ENCODE results near the gene PPP4C.
"Not testable (repeated sequence)": the region's sequence is repeated elsewhere in the genome, so short reads cannot be mapped to it uniquely, and the experiment has no call there.

The PPP4C gene

DNA sequence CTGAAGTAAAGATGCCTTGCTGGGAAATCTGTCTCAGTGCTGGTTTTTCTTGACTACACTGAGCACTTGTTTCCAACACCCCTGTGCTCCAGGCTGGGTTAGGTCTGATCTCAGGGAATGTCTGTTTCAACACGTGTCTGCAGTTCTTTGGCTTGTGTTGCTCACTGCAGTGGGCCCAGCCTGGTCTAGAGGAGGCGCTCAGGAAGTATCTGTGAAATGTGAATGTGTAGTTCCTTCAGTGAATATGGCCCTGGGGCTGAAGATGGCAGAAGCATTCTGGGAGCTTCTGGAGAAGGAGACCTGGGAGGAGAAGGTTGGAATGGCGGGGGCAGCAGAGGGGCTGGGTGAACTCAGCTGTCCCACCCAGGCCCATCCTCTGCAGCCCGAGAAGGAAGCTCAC, 28.3 kb downstream of the PPP4C start:
- DNase-seq: no peak

DNA sequence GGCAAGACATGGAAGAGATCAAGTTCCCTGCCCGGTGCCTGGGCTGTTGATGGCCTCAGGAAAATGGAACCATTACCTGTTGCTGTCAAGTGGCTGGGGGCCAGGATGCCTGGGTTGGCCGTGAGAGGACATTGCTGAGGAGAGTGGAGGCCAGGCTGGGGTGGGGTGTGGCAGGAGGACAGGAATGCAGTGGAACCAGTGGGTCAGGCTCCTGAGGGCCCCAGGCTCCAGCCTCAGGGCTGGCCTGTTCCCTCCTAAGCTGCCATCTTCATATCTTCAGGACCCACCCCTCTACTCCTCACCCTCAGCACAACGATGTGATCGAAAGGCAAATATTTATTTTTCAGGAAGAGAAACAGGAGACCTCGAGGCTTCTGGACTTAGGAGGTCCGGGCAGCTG, 28.7 kb downstream of the PPP4C start:
- no peak for DNase-seq

DNA sequence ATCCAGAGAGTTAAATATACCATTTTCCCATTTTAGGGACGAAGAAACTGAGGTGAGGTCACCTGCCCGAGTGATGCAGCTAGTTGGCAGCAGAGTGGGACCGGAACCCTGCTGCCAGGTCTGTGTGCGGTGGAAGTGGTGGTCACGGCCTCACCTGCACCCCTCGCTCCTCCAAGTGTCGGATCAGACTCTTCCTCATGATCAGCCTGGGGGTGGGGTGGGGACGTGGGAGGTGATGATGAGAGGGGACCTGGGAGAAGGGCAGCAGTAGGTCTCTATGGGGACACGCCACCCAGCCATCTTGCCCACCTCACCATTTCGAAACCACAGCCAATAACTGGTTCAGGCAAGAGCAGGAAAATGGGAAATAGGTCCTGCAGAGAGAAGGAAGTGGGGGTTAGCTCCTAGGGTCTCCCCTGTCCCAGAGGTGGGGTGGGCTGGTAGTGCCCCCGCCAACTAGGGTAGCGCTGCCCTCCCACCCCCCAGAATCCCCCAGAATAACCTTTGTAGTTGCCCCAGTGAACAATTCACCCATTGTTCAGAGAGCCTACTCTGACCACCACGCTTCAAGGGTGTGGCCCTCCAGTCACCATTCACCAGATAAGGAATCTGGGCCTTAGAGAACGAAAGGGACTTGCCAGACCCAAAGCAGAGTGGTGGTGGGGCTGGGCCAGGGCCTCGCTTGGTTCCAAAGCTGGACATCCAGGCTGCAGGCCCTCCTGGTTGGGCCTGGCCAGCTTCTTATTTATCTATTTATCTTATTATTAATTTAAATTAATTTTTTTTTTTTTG, 32.5 kb downstream of the PPP4C start:
- no peak for DNase-seq

DNA sequence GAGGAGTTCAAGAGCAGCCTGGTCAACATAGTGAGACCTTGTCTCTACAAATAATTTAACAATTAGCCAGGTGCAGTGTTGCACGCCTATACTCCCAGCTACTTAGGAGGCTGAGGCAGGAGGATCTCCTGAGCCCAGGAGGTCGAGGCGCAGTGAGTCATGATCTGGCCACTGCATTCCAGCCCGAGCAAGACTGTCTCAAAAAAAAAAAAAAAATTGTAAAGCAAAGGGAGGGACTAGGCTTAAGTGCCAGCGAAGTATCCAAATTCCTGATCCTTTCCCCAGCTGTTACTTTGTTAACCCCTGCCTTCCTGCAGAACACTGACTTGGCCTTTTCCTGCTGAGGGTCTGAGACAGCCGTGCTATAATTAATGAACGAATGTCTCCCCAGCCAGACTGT, 34.9 kb downstream of the PPP4C start:
- DNase-seq: no peak

DNA sequence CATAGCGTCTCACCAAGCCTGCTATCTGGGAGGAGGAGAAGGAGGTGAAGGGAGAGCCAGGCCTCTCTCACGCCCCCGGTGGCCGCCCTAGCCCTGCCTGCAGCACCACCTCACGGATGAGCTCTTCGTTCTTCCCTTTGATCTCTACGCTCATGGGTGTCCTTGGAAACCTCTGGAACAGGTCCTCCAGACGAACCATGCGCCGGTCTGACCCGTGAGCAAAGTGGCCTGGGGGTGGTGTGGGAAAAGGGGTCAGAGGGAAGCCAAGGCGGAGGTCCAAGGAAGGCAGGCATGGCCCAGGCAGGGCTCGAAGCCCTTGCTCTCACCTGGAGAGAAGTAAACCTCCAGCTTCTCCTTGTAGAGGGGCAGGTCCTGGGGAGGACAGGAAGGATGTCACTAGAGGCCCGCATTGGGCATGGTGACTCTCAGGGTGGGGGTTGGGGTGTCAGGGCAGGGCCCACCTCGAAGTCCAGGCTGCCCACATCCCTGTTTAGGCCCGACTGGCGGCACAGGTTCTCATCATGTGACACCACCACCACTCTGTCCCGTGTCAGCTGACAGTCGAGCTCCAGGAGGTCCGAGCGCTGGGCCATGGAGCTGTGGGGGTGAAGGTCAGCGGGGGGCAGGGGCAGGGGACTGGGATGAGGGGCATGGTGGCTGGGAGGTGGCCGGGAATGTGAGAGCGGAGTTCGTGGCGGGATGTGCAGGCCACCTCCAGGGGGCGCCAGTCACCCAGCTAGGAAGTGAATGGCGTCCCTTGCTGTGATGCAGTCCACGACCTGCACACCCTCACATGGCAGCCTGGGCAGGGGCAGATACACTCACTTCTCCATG, 36.6 kb downstream of the PPP4C start:
- peak; percentile 27 to 66 for DNase-seq

DNA sequence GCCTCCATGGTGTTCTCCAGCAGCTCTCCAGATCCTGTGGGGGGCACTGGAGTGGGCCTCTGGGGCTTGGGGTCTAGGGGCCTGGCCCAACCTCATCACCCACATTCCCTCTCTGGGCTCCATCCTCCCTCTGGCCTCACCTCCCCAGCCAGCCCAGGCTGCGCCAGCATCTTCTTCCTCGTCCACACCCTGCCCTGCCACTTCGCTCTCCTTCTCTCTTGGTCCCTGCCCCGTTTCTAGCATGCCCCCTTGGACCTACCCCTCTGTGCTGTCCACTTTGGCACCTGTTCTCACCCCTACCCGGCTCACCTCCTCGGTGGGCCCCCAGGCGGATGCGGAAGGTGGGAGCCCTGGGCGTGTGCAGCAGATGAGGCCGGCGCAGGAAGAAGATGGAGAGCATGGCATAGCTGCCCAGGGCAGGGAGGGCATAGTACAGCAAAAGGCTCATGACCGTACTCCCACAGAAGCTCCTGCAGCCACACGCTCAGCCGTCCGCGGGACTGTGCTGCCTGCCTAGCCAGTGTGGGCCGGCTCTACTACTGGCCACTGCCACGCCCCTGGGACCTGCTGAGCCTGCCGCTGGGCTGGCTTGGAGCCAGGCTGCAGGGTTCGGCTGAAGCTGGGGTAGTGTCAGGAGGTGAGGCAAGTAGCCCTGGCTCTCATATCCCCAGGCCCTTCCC, 37.4 kb downstream of the PPP4C start, which contains the start of gene GDPD3:
GDPD3 (minus strand) TSS at position 507 of the 680 bp plus-strand sequence; CDS start at position 448, 59 bp downstream.
- DNase-seq: no peak

DNA sequence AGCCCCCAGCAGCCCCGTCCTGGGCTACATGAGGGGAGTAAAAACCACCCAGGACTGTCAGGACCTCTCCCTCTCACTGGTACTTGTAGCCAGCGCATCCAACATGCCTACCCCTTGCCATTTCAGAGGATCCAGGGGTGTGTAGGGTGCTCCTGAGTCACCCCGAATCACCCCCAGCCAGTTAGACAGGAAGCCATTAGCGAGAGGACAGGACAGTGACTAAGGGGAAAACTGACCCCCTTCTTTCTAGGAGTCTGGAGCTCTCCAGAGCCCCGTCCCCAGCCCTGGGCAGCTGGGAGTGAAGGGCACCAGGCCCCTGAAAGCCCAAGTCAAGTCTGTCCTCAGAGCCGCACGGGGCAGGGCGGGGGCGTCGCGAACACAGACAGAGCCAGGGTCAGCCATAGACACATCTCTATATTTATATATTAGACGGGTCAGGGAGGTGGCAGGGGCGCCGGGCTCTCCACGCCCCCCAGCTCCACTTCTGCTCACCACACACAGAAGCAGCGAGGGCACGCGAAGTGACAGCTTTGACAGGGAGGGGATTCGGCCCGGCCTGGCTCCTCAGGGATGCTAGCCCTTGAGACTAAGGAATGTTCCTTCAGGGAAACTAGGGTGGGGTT, 38.0 kb downstream of the PPP4C start:
- no peak for DNase-seq

DNA sequence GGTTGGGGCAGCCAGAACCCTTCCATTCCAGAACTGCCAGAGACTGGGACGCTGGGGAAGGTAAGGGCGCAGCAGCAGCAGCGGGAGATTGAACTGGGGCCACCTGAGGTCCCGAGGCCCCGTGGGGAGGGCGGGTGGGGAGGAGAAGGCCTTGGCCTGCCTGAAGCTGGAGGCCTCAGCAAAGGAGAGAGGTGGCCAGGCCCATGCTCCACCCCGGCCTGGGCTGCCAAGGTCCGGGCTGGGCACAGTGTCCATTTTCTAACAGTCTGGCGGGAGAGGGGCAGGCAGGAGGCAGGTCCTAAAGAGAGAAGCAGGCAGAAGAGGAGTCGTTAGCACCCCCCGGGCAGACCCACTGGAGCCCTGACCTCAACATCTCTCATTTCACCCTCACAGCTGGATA, 38.6 kb downstream of the PPP4C start:
- no peak for DNase-seq

DNA sequence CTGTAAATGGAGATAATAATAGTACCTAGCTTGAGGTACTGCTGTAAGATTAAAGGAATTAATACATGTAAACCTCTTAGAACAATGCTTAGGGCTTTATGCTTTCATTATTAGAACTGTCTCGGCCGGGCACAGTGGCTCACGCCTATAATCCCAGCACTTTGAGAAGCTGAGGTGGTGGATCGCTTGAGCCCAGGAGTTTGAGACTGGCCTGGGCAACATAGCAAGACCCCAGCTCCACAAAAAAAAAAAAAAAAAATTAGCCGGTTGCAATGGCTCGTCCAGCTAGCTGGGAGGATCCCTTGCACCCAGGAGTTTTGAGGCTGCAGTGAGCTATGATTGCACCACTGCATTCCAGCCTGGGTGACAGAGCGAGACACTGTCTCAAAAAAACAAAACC, 39.0 kb downstream of the PPP4C start:
- not testable (repeated sequence) for DNase-seq

DNA sequence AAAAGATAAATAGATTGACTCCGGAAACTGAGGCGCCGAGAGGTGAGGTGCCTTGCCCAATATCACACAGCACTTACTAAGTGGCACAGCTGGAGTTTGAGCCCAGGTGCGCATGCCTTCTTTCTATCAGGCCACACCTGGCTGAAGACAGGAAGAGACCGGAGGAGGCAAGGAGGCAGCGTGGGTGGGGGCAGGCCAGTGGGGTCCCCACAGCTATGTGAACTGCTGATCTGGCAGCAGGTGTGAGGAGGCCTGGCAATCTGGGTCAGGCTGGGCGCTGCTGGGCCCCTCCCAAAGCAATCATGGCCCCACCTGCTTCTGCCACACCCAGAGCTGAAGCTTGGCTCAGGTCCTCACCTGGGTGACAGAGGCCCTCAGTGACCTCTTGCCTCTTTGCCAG, 39.4 kb downstream of the PPP4C start:
- no peak for DNase-seq

DNA sequence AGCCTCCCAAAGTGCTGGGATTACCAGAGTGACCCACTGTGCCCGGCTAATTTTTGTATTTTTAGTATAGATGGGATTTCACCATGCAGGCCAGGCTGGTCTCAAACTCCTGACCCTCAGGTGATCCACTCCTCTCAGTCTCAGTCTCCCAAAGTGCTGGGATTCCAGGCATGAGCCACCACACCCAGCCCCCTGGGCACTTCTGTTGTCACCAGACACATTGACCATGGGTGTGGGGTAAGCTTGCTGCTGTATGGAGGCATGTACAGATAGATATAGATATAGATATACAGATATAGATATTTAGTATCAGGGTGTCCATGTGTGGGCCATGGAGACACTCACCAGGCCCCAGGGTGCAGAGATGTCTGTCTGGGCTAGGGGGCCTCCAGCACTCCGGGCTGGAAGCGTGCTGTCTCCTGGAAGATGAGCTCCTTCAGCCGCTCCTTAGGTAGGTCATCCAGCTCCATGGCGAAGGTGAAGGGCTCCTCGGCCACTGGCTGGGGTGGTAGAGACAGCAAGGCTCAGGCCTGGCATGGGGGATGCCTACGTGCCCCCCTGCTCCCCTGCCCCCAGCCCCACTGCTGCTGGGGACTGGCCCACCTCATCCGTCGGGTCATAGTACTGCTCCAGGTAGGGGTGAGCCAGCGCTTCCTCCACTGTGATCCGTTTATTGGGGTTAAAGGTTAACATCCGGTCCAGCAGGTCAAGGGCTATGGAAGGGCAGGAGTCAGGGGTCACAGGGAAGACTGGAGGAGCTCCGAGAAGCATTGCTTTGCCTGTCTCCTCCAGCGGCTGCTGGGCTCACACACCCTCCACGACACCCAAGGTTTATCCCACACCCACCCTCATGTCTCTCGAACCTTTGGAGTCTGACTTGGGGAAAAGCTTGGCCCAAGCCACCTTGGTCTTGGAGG, 40.8 kb downstream of the PPP4C start:
- DNase-seq: no peak

DNA sequence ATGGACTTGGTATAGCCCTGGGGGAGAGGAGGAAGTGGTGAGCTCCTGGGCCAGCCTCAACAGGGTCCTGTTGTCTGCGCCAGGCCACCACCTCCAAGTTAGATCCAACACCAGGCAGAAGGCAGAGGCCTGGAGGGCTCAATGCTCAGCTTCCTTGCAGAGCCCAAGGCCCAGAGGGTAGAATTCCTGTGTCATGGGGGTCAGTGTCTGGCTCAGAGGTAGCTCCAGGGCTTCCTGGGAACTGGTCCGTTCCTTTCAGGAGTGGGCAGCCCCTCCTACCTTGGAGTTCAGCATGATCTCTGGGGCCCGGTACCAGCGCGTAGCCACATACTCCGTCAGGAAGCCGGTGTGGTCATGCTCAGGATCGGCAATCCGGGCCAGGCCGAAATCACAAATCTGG, 42.0 kb downstream of the PPP4C start:
- DNase-seq: no peak

DNA sequence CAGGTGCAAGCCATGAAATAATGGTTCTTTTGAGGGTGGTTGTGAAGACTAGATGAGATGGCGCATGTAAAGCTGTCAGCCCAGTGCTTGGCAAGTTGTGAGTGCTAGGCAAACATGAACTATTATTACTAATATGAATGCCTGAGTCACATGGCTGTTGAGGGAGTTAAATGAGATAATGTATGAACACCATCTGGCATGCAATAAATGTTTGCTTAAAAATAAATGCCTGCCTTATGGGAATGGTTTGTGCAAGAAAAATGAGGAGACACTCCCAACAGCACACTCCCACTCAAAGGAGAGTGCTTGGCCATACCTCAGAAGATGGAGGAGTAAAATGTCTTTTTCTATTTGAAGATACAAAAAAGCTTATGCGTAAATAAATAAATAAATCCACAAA, 43.6 kb downstream of the PPP4C start:
- DNase-seq: no peak

DNA sequence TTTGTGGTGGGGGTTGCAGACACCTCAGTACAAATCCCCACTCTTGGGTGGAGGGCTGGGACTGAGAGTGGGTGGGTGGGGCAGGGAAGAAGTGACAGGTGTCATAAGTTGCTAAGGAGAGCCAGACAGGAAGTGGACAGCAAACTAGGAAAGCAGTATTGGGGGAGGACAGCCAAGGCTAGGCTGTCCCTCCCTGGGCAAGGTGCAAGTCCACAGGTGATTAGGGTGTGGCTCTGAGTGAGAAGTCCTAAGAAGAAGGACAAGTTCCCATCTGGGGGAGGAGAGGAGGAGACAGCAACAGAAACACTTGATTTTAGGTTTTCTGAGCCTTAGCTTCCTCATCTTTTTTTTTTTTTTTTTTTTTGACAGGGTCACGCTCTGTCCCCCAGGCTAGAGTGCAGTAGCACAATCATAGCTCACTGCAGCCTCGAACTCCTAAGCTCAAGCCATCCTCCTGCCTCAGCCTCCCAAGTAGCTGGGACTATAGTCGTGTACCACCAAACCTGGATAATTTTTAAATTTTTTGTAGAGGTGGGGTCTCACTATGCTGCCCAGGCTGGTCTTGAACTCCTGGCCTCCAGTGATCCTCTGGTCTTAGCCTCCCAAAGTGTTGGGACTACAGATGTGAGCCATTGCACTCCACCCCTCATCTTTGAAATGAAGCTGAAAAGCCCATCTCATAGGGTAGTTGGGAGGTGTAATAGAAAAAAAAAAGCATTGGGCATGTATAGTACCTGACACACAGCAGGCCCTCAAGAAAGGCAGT, 44.7 kb downstream of the PPP4C start:
- DNase-seq: no peak

DNA sequence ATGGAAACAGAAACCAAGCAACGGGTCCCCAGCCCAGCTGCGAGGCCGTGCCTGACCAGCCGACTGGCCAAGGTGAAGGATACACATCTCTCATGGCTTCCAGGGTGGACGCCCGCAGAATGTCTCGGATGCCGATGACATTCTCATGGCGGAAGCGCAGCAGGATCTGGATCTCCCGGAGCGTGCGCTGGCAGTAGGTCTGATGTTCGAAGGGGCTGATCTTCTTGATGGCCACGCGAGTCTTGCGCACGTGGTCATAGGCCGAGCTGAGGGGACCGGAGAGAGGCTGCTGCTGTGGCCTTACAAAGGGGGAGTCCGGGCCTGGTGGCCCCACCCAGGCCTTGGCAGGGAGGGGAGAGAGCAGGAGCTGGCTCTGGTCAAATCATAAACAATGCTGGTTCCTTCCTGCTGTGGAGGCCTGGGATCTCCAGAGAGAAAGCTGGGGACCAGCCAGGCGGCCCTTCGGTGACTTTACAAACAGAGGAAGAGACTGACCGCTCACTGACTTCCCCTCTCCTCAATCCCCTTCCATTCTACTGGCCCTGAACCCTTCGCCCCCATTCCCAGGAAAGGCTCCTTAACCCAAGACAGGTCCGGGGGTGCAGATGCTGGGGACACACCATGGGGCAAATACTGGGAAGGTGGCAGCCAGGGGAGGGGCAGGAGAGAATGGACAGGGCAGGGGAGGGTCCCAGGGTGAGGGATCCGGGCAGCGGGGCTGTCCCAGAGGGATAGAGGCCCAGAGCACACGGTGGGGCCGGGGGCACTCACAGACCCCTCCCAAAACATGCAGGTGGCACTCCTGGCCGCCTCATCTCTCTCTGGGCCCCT, 46.2 kb downstream of the PPP4C start:
- DNase-seq: no peak

DNA sequence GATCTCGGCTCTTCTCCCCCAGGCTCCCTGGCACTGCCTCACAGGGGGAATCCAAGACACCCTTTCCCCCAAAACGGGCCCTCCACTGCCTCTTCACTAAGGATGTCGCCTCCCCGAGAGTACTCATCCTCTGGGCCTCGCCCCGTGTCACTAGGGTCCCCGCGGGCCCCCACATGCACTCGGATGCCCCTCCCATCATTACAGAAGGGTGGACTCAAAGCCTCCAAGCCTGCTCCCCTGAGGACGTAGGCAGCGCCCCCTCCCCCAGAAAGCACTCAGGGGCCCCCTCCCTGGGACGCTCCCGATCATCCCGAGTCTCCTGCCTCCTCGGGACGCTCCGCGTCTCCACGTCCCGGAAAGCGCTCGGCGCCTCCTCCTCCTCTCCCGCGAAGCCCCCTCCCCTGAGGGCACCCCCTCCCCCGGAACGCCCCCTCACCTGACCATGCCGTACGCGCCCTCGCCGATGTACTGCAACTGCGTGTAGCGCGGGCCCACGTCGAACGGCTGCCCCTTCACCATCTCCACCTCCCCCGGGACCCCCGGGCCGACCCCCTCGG, 46.9 kb downstream of the PPP4C start:
- DNase-seq: no peak

DNA sequence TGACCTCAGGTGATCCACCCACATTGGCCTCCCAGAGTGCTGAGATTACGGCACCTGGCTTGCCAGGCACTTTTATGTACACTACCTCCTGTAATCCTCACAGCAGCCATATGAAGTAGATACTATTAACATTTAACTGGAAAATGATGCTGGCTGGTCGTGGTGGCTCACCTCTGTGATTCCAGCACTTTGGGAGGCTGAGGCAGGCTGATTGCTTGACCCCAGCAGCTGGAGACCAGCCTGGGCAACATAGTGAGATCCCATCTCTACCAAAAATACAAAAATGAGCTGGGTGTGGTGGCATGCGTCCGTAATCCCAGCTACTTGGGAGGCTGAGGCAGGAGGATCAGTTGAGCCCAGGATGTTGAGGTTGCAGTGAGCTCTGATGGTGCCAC, 49.2 kb downstream of the PPP4C start:
- DNase-seq: no peak

DNA sequence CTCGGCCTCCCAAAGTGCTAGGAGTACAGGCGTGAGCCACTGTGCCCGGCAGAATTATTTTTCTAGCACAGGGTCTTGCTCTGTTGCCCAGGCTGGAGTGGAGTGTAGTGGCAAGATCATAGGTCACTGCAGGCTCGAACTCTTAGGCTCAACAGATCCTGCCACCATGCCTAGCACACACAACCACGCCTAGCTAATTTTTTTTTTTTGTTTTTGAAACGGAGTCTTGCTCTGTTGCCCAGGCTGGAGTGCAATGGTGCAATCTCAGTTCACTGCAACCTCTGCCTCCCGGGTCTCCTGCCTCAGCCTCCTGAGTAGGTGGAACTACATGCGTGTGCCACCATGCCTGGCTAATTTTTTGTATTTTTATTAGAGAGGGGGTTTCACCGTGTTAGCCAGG, 49.9 kb downstream of the PPP4C start:
- not testable (repeated sequence) for DNase-seq

DNA sequence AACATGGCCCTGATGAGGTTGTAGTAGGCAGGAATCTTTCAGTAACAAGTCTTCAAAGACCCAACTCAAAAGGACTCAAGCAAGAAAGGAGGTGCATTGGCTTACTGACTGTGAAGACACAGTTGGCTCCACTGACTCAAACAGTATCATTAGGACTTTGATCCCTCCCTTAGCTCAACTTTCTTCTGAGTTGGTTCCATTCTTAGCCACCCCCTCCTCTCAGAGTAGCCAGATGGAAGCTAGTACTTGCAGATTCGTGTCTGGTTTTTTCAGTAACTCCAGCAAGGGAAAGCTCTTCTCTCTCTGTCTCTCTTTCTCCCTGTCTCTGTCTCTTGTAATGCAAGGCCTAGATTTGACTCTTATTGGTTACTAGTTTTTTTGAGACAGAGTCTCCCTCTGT, 52.2 kb downstream of the PPP4C start:
- no peak for DNase-seq
